SK-N-SH (cell line): ENCODE measurements around the gene UBE2K. TPM values are rescaled to one million over a fixed set of nuclear protein-coding genes. Genes with fewer than 3 reads are reported as not detected.

Source experiments
- CTCF ChIA-PET: fragments of 300-600, 350-600 bp; formaldehyde crosslinking; extraction: SDS; loops from one replicate; lab custom pipeline; 2021; lab: Yijun Ruan, JAX
- POLR2A ChIA-PET: fragments of 350-600 bp; sonication (Branson Sonifier 250); formaldehyde crosslinking; extraction: SDS; loops from one replicate; lab custom pipeline; 2020; ENCODE audit warnings: antibody characterized with exemption, inconsistent platforms; lab: Yijun Ruan, JAX
- DNase-seq: peaks from one replicate; pipeline ENCODE4 v3.0.0; 2012
- H2AFZ ChIP-seq: fragments of 200-600 bp; sonication (generic); 2 replicates; pipeline ENCODE4 v1.8.1; 2016; ENCODE audit warnings: antibody characterized with exemption, mild to moderate bottlenecking, low read depth
- H3F3A ChIP-seq: fragments of 200-600 bp; sonication (generic); replicated peaks from 2 replicates; pipeline ENCODE3; 2016; ENCODE audit warnings: antibody characterized with exemption, mild to moderate bottlenecking; ENCODE audit not compliant: insufficient read depth
- H3K27ac ChIP-seq, 2 experiments: fragments of 200-500 bp in 1 of 2; fragments of 200-600 bp in 1 of 2; sonication (Bioruptor generic) in 1 of 2; sonication (generic), shearing (Covaris generic) in 1 of 2; 2 replicates each; pipeline versions ENCODE4 v1.5.1 to v1.6.1; 2014 to 2016; ENCODE audit warnings: low read depth in 2 of 2, inconsistent platforms in 1 of 2, low read length in 1 of 2, mild to moderate bottlenecking in 1 of 2, mixed read lengths in 1 of 2
- H3K27me3 ChIP-seq: fragments of 200-600 bp; sonication (generic), shearing (Covaris generic); 2 replicates; pipeline ENCODE4 v1.6.1; 2016; ENCODE audit warnings: mixed run types; ENCODE audit not compliant: insufficient read depth
- H3K36me3 ChIP-seq, 2 experiments: fragments of 200-500 bp in 1 of 2; fragments of 200-600 bp in 1 of 2; sonication (Bioruptor generic) in 1 of 2; sonication (generic) in 1 of 2; replicated peaks in 1 of 2; 2 replicates each; pipeline versions ENCODE3 to v1.5.1; 2014 to 2016; ENCODE audit warnings: low read length in 1 of 2, mild to moderate bottlenecking in 1 of 2; ENCODE audit not compliant: insufficient read depth in 2 of 2, control insufficient read depth in 1 of 2
- H3K4me1 ChIP-seq, 2 experiments: fragments of 200-500 bp in 1 of 2; fragments of 200-600 bp in 1 of 2; sonication (Bioruptor generic) in 1 of 2; sonication (generic), shearing (Covaris generic) in 1 of 2; 2 replicates each; pipeline versions ENCODE4 v1.5.1 to v1.6.1; 2014 to 2016; ENCODE audit warnings: low read depth in 1 of 2, low read length in 1 of 2, mixed run types in 1 of 2; ENCODE audit not compliant: insufficient read depth in 2 of 2, control insufficient read depth in 1 of 2
- H3K4me2 ChIP-seq: fragments of 200-600 bp; sonication (generic), shearing (Covaris generic); 2 replicates; pipeline ENCODE4 v1.6.1; 2017; ENCODE audit warnings: mixed run types
- H3K4me3 ChIP-seq, 2 experiments: fragments of 200-500 bp in 1 of 2; fragments of 200-600 bp in 1 of 2; sonication (Bioruptor generic) in 1 of 2; sonication (generic), shearing (Covaris generic) in 1 of 2; 2 replicates each; pipeline versions ENCODE4 v1.5.1 to v1.8.1; 2014 to 2016; ENCODE audit warnings: low read depth in 2 of 2, inconsistent platforms in 1 of 2, low read length in 1 of 2, mild to moderate bottlenecking in 1 of 2, mixed read lengths in 1 of 2, moderate library complexity in 1 of 2
- H3K79me2 ChIP-seq: fragments of 200-600 bp; sonication (generic); 2 replicates; pipeline ENCODE4 v1.8.1; 2017; ENCODE audit warnings: mild to moderate bottlenecking; ENCODE audit not compliant: insufficient read depth
- H3K9ac ChIP-seq: fragments of 200-600 bp; sonication (generic); 2 replicates; pipeline ENCODE4 v1.6.1; 2017; ENCODE audit warnings: mixed run types
- H3K9me2 ChIP-seq: fragments of 200-600 bp; sonication (generic); 2 replicates; pipeline ENCODE4 v1.6.1; 2017; ENCODE audit warnings: mixed run types
- H3K9me3 ChIP-seq: fragments of 200-600 bp; sonication (generic); 2 replicates; pipeline ENCODE4 v1.6.1; 2017; ENCODE audit warnings: mixed run types, mild to moderate bottlenecking, moderate library complexity
- H4K20me1 ChIP-seq: fragments of 200-600 bp; sonication (generic); 2 replicates; pipeline ENCODE4 v1.6.1; 2017; ENCODE audit warnings: mild to moderate bottlenecking, mixed run types; ENCODE audit not compliant: insufficient read depth
- CHD2 ChIP-seq: fragments of 150-350 bp; IDR thresholded peaks from 2 replicates; pipeline ENCODE4 v1.6.1; 2018; ENCODE audit warnings: low read length; ENCODE audit not compliant: partially characterized antibody
- CTCF ChIP-seq: fragments of 200-600 bp; sonication (generic); IDR thresholded peaks from 2 replicates; pipeline ENCODE4 v1.6.1; 2017; ENCODE audit warnings: antibody characterized with exemption, mild to moderate bottlenecking, moderate library complexity
- ELF1 ChIP-seq: IDR thresholded peaks from 2 replicates; pipeline ENCODE4 v1.4.0; 2012
- EP300 ChIP-seq, 2 experiments: IDR thresholded peaks; 2 replicates each; pipeline versions ENCODE4 v1.4.0 to v1.6.1; 2012; ENCODE audit warnings: borderline replicate concordance in 1 of 2, low read depth in 1 of 2, low read length in 1 of 2
- EZH2phosphoT487 ChIP-seq: fragments of 200-600 bp; sonication (generic); IDR thresholded peaks from 2 replicates; pipeline ENCODE4 v1.6.1; 2017; ENCODE audit warnings: low read depth, mixed run types, mild to moderate bottlenecking, antibody characterized with exemption, moderate library complexity, borderline replicate concordance
- FOXJ3 ChIP-seq: sonication (generic); formaldehyde crosslinking; IDR thresholded peaks from 2 replicates; pipeline ENCODE4 v1.5.1; 2020; ENCODE audit warnings: mild to moderate bottlenecking, missing genetic modification reagents
- FOXM1 ChIP-seq: IDR thresholded peaks from 2 replicates; pipeline ENCODE4 v1.4.0; 2012; ENCODE audit warnings: low read depth, mild to moderate bottlenecking
- GABPA ChIP-seq: IDR thresholded peaks from 2 replicates; pipeline ENCODE4 v1.4.0; 2012; ENCODE audit warnings: low read depth, mild to moderate bottlenecking
- GATA2 ChIP-seq: sonication (generic); formaldehyde crosslinking; IDR thresholded peaks from 2 replicates; pipeline ENCODE4 v1.5.0; 2020; ENCODE audit warnings: mild to moderate bottlenecking, missing genetic modification reagents
- IRF3 ChIP-seq: fragments of 150-350 bp; IDR thresholded peaks from 2 replicates; pipeline ENCODE4 v1.6.1; 2016; ENCODE audit warnings: mild to moderate bottlenecking, low read depth, low read length
- JUND ChIP-seq: IDR thresholded peaks from 2 replicates; pipeline ENCODE4 v1.4.0; 2012
- MEF2A ChIP-seq: IDR thresholded peaks from 2 replicates; pipeline ENCODE4 v1.4.0; 2012; ENCODE audit warnings: low read depth, borderline replicate concordance
- NRF1 ChIP-seq: IDR thresholded peaks from 2 replicates; pipeline ENCODE4 v1.6.1; 2012; ENCODE audit warnings: low read depth, mild to moderate bottlenecking, low read length
- POLR2AphosphoS5 ChIP-seq: IDR thresholded peaks from 2 replicates; pipeline ENCODE4 v1.6.1; 2012; ENCODE audit warnings: low read depth, low read length
- RAD21 ChIP-seq: IDR thresholded peaks from 2 replicates; pipeline ENCODE4 v1.6.1; 2012; ENCODE audit warnings: mild to moderate bottlenecking, low read length
- RCOR1 ChIP-seq: fragments of 150-350 bp; IDR thresholded peaks from 2 replicates; pipeline ENCODE4 v1.6.1; 2017; ENCODE audit warnings: antibody characterized with exemption, low read length
- SIN3A ChIP-seq: IDR thresholded peaks from 2 replicates; pipeline ENCODE4 v1.6.1; 2012; ENCODE audit warnings: low read depth, mild to moderate bottlenecking, low read length, moderate library complexity, borderline replicate concordance
- SMC3 ChIP-seq: IDR thresholded peaks from 2 replicates; pipeline ENCODE4 v1.6.1; 2012; ENCODE audit warnings: low read depth, low read length, improper control_type of control experiment
- TAF1 ChIP-seq: IDR thresholded peaks from 2 replicates; pipeline ENCODE4 v1.6.1; 2012; ENCODE audit warnings: low read depth, mild to moderate bottlenecking, low read length, moderate library complexity, borderline replicate concordance
- TCF12 ChIP-seq: IDR thresholded peaks from 2 replicates; pipeline ENCODE4 v1.4.0; 2012
- TEAD4 ChIP-seq: IDR thresholded peaks from 2 replicates; pipeline ENCODE4 v1.4.0; 2012; ENCODE audit warnings: mild to moderate bottlenecking, borderline replicate concordance; ENCODE audit not compliant: insufficient read depth
- WGBS: methylation state at CpG from one replicate; pipeline ENCODE4 v1.1.6; 2017; ENCODE audit warnings: low lambda C conversion rate; 5-methylcytosine and 5-hydroxymethylcytosine counted together
- polyA plus RNA-seq, 3 experiments: library from polyadenylated mRNA; depleted of rRNA; stranded (reverse); fragments of >200 nt; gene quantifications; 2 replicates each; pipeline ENCODE4 v1.2.3, GENCODE V29; 2012
- TF ChIP-seq, protein P1 (sequence below): IDR thresholded peaks from 2 replicates; pipeline ENCODE4 v1.4.0; 2012; ENCODE audit warnings: low read depth
- TF ChIP-seq, protein P2 (sequence below): IDR thresholded peaks from 2 replicates; pipeline ENCODE4 v1.4.0; 2012; ENCODE audit warnings: low read depth, borderline replicate concordance

UBE2K gene
- polyA plus RNA-seq, 1 of the 3 experiments (the other 2 are of a cell fraction), result 102 TPM

DNA sequence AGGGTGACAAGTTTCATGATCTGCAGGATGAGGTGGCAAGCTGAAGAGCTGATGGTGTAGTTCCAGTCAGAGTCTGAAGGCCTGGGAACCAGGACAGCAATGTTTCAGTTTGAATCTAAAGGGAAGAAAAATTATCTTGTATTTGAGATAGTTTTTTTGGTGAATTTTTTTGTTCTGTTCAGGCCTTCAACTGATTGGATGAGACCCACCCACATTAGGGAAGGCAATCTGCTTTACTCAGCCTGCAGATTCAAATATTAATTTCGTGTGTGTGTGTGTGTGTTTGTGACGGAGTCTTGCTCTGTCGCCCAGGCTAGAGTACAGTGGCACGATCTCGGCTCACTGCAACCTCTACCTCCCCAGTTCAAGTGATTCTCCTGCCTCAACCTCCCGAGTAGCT, 37.2 kb upstream of the UBE2K start:
- Histone ChIP-seq H2AFZ (no peak overlapping the region), H4K20me1 (no peaks in the 10 kb centered on the region), H3K36me3 (no peaks in the 10 kb centered on the region)
- 89% methylated on average over 6 of the region's 6 CpGs for WGBS
- no peak for TF ChIP-seq GATA2 (CRISPR knock-in tag)
- no peak for TF ChIP-seq CTCF
- no peak for TF ChIP-seq GABPA
- TF ChIP-seq SIN3A, result no peak
- no peak for TF ChIP-seq JUND
- TF ChIP-seq FOXM1, result no peak
- no peak for TF ChIP-seq IRF3
- no peak for TF ChIP-seq EZH2phosphoT487
- no peak for TF ChIP-seq RCOR1
- no peak for TF ChIP-seq TCF12
- no peak for TF ChIP-seq EP300 (IDR thresholded peaks at IDR 0.05; ENCODE audit: borderline replicate concordance in 1 of 2, low read depth in 1 of 2, low read length in 1 of 2)
- TF ChIP-seq, protein P1, sequence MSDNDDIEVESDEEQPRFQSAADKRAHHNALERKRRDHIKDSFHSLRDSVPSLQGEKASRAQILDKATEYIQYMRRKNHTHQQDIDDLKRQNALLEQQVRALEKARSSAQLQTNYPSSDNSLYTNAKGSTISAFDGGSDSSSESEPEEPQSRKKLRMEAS, result no peak
- no peak for TF ChIP-seq FOXJ3
- no peak for TF ChIP-seq TEAD4
- TF ChIP-seq, all 33 proteins: peak for 0
- Histone ChIP-seq H3K4me2 (no peak overlapping the region), H3K9me3 (no peaks in the 10 kb centered on the region), H3K4me3 (no peak overlapping the region), H3K79me2 (no peaks in the 10 kb centered on the region), H3K9ac (no peak overlapping the region), H3F3A (peaks cover 15% of the 10 kb centered on the region), H3K9me2 (no peaks in the 10 kb centered on the region), H3K27ac (no peak overlapping the region), H3K27me3 (no peaks in the 10 kb centered on the region), H3K4me1 (peaks cover 0 to 5% of the 10 kb centered on the region in 2 experiments; a peak in 1 of 4 replicates)
- ChIA-PET CTCF (interaction anchor here (0.6 kb wide), 1 partner anchor 83 kb away, joined by 3 read pairs; no protein-coding TSS in a partner anchor), POLR2A (no interaction called here)
- no peak for DNase-seq

GRCh38 chr4:39662683-39663082, 35.3 kb upstream of the UBE2K start:
- Histone ChIP-seq H3K27me3 (no peaks in the 10 kb centered on the region), H2AFZ (no peak overlapping the region), H3K79me2 (no peaks in the 10 kb centered on the region), H4K20me1 (no peaks in the 10 kb centered on the region), H3K9me2 (no peaks in the 10 kb centered on the region), H3K4me1 (peaks cover 0 to 5% of the 10 kb centered on the region in 2 experiments; a peak in 1 of 4 replicates), H3K4me2 (no peak overlapping the region), H3K36me3 (no peaks in the 10 kb centered on the region), H3K27ac (no peak overlapping the region), H3F3A (peaks cover 15% of the 10 kb centered on the region), H3K9me3 (no peaks in the 10 kb centered on the region), H3K9ac (no peak overlapping the region), H3K4me3 (no peak overlapping the region)
- 89% methylated on average over 7 of the region's 7 CpGs for WGBS
- ChIA-PET POLR2A (interaction anchor here (1.0 kb wide), 1 partner anchor 24 kb away, joined by 3 read pairs; the partner anchor contains the start of gene SMIM14), CTCF (interaction anchor here (0.6 to 1.4 kb wide), 2 partner anchors 193 to 263 kb away, joined by 3 to 4 read pairs; no protein-coding TSS in a partner anchor)
- DNase-seq, result no peak
- TF ChIP-seq, protein P2, sequence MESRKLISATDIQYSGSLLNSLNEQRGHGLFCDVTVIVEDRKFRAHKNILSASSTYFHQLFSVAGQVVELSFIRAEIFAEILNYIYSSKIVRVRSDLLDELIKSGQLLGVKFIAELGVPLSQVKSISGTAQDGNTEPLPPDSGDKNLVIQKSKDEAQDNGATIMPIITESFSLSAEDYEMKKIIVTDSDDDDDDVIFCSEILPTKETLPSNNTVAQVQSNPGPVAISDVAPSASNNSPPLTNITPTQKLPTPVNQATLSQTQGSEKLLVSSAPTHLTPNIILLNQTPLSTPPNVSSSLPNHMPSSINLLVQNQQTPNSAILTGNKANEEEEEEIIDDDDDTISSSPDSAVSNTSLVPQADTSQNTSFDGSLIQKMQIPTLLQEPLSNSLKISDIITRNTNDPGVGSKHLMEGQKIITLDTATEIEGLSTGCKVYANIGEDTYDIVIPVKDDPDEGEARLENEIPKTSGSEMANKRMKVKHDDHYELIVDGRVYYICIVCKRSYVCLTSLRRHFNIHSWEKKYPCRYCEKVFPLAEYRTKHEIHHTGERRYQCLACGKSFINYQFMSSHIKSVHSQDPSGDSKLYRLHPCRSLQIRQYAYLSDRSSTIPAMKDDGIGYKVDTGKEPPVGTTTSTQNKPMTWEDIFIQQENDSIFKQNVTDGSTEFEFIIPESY, result no peak
- TF ChIP-seq EZH2phosphoT487 (no peak), CHD2 (no peak), TCF12 (no peak), FOXM1 (no peak), GATA2 (CRISPR knock-in tag) (no peak), SMC3 (no peak), TAF1 (no peak), NRF1 (no peak), RAD21 (no peak), ELF1 (no peak), JUND (no peak), GABPA (no peak), MEF2A (no peak), POLR2AphosphoS5 (no peak)
